Adrenal gland (tissue), 5 donors: Measurements from ENCODE around the gene BEND7.

Experiments
- POLR2A ChIP-seq, 2 donors: fragments of 450-650 bp; IDR thresholded peaks; one replicate each; pipeline ENCODE4 v1.6.1; 2017; ENCODE audit warnings: antibody characterized with exemption in 2 of 2, mild to moderate bottlenecking in 2 of 2, moderate library complexity in 1 of 2
- TF ChIP-seq, protein P1 (sequence below), 6 experiments: fragments of 450-650 bp in 4 of 6; fragments of 200-600 bp in 2 of 6; sonication (generic) in 1 of 6; IDR thresholded peaks; 1 replicate in 5 of 6; 2 replicates in 1 of 6; pipeline versions ENCODE4 v1.5.1 to v1.8.0; 2016 to 2021; ENCODE audit warnings: antibody characterized with exemption in 6 of 6, mild to moderate bottlenecking in 2 of 6, moderate library complexity in 1 of 6
- donor health status: DM: no; HTN: no; CAD: no.

DNA sequence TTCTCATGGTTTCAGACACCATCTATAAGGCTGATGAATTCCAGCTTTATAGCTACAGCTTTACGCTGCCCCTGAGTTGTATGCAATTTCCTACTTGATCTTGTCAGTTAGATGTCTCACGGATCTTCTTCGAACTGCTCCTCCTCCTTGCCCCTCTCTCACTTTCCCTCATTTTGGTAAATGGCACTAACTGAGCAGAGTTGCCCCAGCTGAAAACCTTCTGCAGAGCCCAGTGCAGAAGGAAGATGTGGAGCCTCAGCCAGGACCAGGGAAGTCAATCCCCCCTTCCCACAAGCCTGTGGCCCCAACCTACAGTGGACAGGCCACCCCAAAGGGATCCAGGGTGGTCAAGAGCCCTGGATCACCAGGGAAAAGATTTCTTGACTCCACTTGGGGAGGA is 131.8 kb downstream of the BEND7 start:
- TF ChIP-seq, protein P1, sequence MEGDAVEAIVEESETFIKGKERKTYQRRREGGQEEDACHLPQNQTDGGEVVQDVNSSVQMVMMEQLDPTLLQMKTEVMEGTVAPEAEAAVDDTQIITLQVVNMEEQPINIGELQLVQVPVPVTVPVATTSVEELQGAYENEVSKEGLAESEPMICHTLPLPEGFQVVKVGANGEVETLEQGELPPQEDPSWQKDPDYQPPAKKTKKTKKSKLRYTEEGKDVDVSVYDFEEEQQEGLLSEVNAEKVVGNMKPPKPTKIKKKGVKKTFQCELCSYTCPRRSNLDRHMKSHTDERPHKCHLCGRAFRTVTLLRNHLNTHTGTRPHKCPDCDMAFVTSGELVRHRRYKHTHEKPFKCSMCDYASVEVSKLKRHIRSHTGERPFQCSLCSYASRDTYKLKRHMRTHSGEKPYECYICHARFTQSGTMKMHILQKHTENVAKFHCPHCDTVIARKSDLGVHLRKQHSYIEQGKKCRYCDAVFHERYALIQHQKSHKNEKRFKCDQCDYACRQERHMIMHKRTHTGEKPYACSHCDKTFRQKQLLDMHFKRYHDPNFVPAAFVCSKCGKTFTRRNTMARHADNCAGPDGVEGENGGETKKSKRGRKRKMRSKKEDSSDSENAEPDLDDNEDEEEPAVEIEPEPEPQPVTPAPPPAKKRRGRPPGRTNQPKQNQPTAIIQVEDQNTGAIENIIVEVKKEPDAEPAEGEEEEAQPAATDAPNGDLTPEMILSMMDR (IDR thresholded peaks at IDR 0.05): no peak
- no peak for TF ChIP-seq POLR2A (IDR thresholded peaks at IDR 0.05)
